HG03280 (cell line): ENCODE data around the gene SPIRE2.
"Not testable (repeated sequence)": the region's sequence is repeated elsewhere in the genome, so short reads cannot be mapped to it uniquely, and the experiment has no call there.

Experiments used
- ATAC-seq: cut with Tn5 transposase; IDR thresholded peaks from one replicate; pipeline ENCODE4 v1.9.1; 2021; ENCODE audit warnings: mild to moderate bottlenecking, moderate library complexity; ENCODE audit not compliant: unreplicated experiment

SPIRE2 gene

DNA sequence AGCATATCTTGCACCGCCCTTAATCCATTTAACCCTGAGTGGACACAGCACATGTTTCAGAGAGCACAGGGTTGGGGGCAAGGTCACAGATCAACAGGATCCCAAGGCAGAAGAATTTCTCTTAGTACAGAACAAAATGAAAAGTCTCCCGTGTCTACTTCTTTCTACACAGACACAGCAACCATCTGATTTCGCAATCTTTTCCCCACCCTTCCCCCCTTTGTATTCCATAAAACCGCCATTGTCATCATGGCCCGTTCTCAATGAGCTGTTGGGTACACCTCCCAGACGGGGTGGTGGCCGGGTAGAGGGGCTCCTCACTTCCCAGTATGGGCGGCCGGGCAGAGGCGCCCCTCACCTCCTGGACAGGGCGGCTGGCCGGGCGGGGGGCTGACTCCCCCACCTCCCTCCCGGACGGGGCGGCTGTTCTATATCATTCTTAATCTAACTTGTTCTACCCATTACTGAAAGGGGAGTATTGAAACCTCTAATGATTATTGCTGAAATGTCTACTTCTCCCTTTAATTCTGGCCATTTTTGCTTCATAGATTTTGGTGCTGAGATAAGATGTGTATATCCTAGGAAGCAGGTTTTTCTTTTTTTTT lies 21.6 kb upstream of the SPIRE2 start:
- ATAC-seq, result not testable (repeated sequence)

GRCh38 chr16:89808475-89808874 lies 19.8 kb upstream of the SPIRE2 start:
- no peak for ATAC-seq

GRCh38 chr16:89811321-89811720 lies 17.0 kb upstream of the SPIRE2 start:
- no peak for ATAC-seq

- ATAC-seq, result peak; percentile 40
Measured at GRCh38 chr16:89815639-89816348, 12.5 kb upstream of the SPIRE2 start.

DNA sequence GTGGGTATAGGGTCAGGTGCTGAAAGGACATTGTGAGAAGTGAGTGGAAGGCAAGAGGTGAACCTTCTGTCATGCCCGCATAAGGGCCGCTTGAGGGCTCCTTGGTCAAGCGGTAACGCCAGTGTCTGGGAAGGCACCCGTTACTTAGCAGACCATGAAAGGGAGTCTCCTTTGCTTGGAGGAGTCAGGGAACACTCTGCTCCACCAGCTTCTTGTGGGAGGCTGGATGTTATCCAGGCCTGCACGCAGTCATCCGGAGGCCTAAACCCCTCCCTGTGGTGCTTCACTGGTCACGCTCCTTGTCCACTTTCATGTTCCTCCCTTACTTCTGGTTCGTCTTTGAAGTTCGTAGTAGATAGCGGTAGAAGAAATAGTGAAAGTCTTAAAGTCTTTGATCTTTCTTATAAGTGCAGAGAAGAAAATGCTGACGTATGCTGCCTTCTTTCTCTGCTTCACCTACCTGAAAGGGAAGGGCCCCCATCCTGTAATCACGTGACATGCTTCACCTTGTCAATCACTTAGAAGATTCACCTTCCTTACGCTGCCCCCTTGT lies 9.3 kb upstream of the SPIRE2 start:
- not testable (repeated sequence) for ATAC-seq

DNA sequence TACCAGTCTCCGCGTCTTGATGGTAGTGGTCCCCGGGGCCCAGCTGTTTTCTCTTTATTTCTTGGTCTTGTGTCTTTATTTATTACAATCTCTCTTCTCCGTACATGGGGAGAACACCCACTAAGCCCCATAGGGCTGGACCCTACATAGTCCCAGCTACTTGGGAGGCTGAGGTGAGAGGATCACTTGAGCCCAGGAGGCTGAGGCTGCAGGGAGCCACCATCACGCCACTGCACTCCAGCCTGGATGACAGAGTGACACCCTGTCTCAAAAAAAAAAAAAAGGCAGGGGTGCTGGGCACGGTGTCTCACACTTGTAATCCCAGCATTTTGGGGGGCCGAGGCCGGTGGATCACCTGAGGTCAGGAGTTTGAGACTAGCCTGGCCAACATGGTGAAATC lies 8.8 kb upstream of the SPIRE2 start:
- ATAC-seq, result not testable (repeated sequence)

DNA sequence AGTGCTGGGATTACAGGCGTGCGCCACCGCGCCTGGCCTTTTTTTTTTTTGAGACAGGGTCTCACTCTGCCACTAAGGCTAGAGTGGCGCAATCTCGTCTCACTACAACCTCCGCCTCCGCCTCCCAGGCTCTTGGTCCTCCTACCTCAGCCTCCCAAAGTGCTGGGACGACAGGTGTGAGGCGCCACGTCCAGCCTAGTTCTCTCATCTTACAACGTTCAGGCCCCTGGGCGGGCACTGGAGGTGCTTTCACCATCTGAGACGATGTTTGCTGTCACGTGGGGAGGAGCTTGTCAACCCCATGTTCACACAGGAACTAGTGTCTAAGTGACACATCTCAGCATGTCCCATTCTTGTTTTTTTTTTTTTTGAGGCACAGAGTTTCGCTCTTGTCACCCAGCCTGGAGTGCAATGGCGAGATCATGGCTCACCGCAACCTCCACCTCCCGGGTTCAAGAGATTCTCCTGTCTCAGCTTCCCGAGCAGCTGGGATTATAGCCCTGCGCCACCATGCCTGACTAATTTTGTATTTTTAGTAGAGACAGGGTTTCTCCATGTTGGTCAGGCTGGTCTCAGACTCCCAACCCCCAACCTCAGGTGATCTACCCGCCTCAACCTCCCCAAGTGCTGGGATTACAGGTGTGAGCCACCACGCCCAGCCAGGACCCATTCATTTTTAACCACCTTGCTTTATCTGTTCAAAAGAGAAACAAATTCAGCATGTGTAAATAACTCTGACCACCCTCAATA lies 6.7 kb upstream of the SPIRE2 start:
- ATAC-seq, result no peak

- no peak for ATAC-seq
Measured at GRCh38 chr16:89822188-89823086, 5.8 kb upstream of the SPIRE2 start.

DNA sequence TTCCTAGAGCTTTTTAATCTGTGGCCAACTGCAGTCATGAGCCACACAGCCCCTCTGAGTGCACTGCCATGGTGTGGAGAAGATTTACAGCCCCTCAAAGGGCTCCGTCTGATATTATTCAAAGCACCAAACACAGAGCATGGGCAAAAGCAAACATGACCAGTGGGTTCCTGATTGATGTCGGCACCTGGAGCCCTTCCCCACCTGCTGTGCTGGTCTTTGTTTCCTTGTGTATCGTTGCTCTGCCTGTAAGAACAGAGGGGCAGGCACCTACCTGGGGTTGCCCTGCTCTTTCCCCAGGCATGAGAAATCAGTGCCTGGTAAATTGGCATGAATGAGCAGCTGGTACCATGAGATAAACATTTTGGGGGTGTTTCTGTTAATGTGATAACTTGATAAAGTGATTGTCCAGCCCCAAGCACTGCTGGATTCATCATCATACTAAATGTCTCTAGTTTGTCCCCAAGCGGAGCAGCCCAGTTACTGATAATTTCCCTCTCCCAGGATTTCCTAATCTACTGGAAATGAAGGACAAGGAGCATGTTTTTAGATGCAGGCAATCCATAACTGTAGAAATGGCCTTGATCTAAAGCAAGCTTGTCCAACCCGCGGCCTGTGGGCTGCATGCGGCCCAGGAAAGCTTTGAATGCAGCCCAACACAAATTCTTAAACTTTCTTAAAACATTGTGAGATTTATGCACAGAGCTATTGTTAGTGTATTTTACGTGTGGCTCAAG lies 5.0 kb upstream of the SPIRE2 start:
- no peak for ATAC-seq

GRCh38 chr16:89823824-89824148 lies 4.5 kb upstream of the SPIRE2 start:
- ATAC-seq, result not testable (repeated sequence)

GRCh38 chr16:89826531-89827382 lies 1.5 kb upstream of the SPIRE2 start:
- no peak for ATAC-seq

DNA sequence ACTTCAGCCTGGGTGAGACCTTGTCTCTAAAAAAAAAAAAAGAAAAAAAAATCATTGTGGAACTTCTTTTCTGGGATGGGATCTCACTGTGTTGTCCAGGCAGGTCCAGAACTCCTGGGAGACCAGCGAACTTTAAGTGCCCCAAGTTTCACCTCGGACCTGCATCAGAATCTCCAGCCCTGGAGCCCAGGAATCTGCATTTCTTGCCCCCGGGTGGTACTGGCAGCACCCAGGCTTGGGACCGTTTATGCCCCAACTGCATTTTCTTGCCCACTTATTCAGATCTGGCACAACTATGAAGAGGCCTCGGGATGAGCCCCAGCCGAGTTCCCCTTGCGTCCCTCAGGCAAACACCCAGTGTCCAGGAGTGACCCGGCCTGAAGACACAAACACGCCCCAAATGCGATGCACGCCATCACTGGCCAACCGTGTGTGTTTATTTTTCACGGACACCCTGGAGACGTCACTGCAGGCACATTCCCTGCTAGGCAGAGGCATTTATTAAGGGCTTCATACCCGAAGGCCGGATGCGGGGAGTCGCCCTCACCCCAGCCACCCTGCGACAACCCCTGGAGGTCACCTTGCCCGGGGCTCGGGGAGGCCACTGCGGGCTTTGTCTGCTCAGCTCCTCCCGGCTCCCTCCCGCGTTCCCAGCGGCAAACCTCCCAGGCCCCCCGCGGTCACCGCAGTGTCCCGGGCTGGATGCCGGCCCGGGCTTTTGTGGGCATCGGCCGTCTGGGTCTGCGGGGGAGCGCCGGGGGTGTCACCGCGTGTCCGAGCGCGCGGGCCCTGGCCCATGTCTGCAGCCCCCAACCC lies 684 bp upstream of the SPIRE2 start:
- ATAC-seq, result no peak

DNA sequence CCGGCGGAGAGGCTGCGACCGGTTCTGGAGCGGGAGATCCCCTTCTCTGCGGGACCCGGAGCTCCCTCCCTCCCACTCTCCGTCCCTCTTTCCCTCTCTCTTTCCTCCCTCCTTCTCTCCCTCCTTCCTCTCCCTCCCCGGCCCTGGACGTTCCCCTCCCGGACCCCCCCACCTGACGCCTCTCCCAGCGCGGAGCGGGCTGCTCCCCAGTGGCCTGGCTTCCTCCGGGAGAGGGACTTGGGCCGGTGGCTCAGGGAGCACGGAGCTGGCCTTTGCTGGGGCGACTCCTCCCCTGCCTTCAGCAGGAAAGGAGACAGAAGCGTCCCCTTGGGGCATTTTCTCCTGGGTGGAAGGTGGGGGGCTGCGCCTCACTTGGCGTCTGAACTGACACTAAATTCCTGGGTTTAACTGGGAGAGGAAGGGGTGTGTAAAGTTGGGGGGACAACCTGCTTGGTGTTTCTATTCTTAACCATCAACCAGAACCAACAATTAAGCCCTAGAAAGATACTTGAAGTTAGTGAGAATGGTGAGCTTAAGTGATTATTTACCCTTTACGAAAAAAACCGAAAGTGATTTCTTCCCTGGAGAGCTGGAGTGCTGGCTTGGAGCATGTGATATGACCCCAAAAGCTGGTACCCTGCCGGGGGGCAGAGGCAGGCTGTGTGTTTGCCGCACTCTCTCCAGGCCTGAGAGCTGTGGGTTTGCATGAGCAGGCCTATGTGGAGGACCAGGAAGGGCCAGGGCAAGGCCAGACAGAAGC lies 775 bp downstream of the SPIRE2 start:
- peak; percentile 26 for ATAC-seq

- ATAC-seq, result no peak
Measured at GRCh38 chr16:89829630-89830437, 1.6 kb downstream of the SPIRE2 start.

- ATAC-seq, result no peak
Measured at GRCh38 chr16:89831810-89832328, 3.6 kb downstream of the SPIRE2 start.

DNA sequence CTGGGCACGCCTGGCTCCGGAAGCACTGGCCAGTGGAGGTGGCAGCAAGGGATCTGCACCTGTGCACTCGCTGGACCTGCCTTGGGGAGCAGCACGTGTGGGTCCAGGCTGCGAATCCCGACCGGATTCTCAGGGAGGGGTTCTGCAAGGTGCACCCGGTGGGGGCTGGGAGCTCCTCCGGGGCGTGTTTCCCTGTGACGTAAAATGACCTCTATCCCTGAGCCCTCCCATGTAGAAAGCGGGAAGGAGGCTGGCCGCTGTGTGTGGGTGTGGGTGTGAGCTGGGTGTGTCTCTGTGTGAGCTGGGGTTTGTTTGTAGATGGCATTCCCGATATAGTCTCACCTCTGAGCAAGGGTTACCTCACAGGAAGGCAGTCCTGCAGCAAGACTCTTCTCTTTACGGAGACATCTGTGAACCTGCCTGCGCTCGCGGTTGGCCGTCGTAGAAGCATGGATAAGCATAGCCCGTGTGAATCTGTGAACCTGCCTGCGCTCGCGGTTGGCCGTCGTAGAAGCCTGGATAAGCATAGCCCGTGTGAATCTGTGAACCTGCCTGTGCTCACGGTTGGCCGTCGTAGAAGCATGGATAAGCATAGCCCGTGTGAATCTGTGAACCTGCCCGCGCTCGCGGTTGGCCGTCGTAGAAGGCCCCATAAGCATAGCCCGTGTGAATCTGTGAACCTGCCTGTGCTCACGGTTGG lies 5.5 kb downstream of the SPIRE2 start:
- ATAC-seq, result not testable (repeated sequence)
